Liver (tissue), 9 donors: ENCODE data around the gene STAM. TPM values are rescaled to one million over a fixed set of nuclear protein-coding genes. Genes with fewer than 3 reads are reported as not detected.
A peak's percentile ranks its signal among the peaks of the same experiment; 100 is the strongest.

Source experiments
- DNase-seq: peaks from one replicate; pipeline ENCODE4 v3.0.0-alpha.2; 2017; ENCODE audit warnings: low spot score
- H3K27ac ChIP-seq, 2 donors: one replicate each; pipeline ENCODE4 v1.7.0; 2013; ENCODE audit warnings: inconsistent platforms in 2 of 2, low read length in 2 of 2, control low read depth in 1 of 2, low read depth in 1 of 2, mild to moderate bottlenecking in 1 of 2
- H3K27me3 ChIP-seq, 4 donors: one replicate each; pipeline versions ENCODE4 v1.6.1 to v1.7.0; 2013; ENCODE audit warnings: low read length in 3 of 4, inconsistent platforms in 1 of 4, mild to moderate bottlenecking in 1 of 4, moderate library complexity in 1 of 4; ENCODE audit not compliant: control insufficient read depth in 4 of 4, insufficient read depth in 4 of 4
- H3K36me3 ChIP-seq, 4 donors: one replicate each; pipeline versions ENCODE4 v1.6.1 to v1.7.0; 2013; ENCODE audit warnings: low read length in 3 of 4, mild to moderate bottlenecking in 3 of 4, low read depth in 1 of 4, moderate library complexity in 1 of 4; ENCODE audit not compliant: control insufficient read depth in 4 of 4, insufficient read depth in 3 of 4
- H3K4me1 ChIP-seq, 4 donors: one replicate each; pipeline versions ENCODE4 v1.6.1 to v1.7.0; 2013; ENCODE audit warnings: low read length in 3 of 4, mild to moderate bottlenecking in 3 of 4, moderate library complexity in 1 of 4; ENCODE audit not compliant: control insufficient read depth in 4 of 4, insufficient read depth in 4 of 4
- H3K4me3 ChIP-seq, 3 donors: one replicate each; pipeline versions ENCODE4 v1.6.1 to v1.7.0; 2013; ENCODE audit warnings: low read length in 3 of 3, control low read depth in 1 of 3, low read depth in 1 of 3, mild to moderate bottlenecking in 1 of 3
- H3K9ac ChIP-seq, 2 donors: one replicate each; pipeline ENCODE4 v1.7.0; 2013; ENCODE audit warnings: low read length in 2 of 2, mild to moderate bottlenecking in 2 of 2, moderate library complexity in 2 of 2, control low read depth in 1 of 2, low read depth in 1 of 2
- H3K9me3 ChIP-seq, 4 donors: one replicate each; pipeline versions ENCODE4 v1.6.1 to v1.7.0; 2013; ENCODE audit warnings: low read length in 3 of 4; ENCODE audit not compliant: control insufficient read depth in 4 of 4
- EGR1 ChIP-seq, 2 donors: IDR thresholded peaks; 2 replicates each; pipeline ENCODE4 v1.6.1; 2016 to 2018; ENCODE audit warnings: antibody characterized with exemption in 2 of 2, low read depth in 2 of 2
- FOXA2 ChIP-seq: IDR thresholded peaks from 2 replicates; pipeline ENCODE4 v1.6.1; 2016; ENCODE audit warnings: antibody characterized with exemption
- HNF4G ChIP-seq: IDR thresholded peaks from 2 replicates; pipeline ENCODE4 v1.6.1; 2016; ENCODE audit warnings: antibody characterized with exemption
- RAD21 ChIP-seq, 2 donors: IDR thresholded peaks; 2 replicates each; pipeline ENCODE4 v1.6.1; 2016; ENCODE audit warnings: antibody characterized with exemption in 2 of 2, mild to moderate bottlenecking in 2 of 2
- RXRA ChIP-seq, 2 donors: IDR thresholded peaks; 2 replicates each; pipeline ENCODE4 v1.6.1; 2017 to 2018; ENCODE audit warnings: antibody characterized with exemption in 2 of 2, mild to moderate bottlenecking in 1 of 2
- SP1 ChIP-seq: IDR thresholded peaks from 2 replicates; pipeline ENCODE4 v1.6.1; 2018; ENCODE audit warnings: antibody characterized with exemption, mild to moderate bottlenecking
- WGBS: extraction: QIAGEN DNeasy Blood & Tissue Kit; methylation state at CpG from one replicate; pipeline ENCODE4 v1.1.7; 2013; 5-methylcytosine and 5-hydroxymethylcytosine counted together
- polyA plus RNA-seq, 2 donors: library from polyadenylated mRNA; stranded (reverse) in 1 of 2; unstranded in 1 of 2; fragments of 200-250 nt in 1 of 2; fragments of >200 nt in 1 of 2; fragmentation: Nextera tagmentation in 1 of 2; extraction: Ambion mirVana in 1 of 2; gene quantifications; one replicate each; pipeline versions ENCODE4 v1.2.1 to v1.2.3, GENCODE V29; 2013 to 2015
- total RNA-seq, 2 donors: library from RNA; depleted of rRNA; stranded (reverse); fragments of >200 nt; gene quantifications; one replicate each; pipeline ENCODE4 v1.2.3, GENCODE V29; 2014
- TF ChIP-seq, protein P1 (sequence below): fragments of 150-350 bp; IDR thresholded peaks from 2 replicates; pipeline ENCODE4 v1.5.1; 2017; ENCODE audit warnings: improper control_type of control experiment, low read depth, low read length; ENCODE audit not compliant: missing input control
- TF ChIP-seq, protein P2 (sequence below): IDR thresholded peaks from 2 replicates; pipeline ENCODE4 v1.6.1; 2016; ENCODE audit warnings: antibody characterized with exemption
- TF ChIP-seq, protein P3 (sequence below): IDR thresholded peaks from 2 replicates; pipeline ENCODE4 v1.6.1; 2016; ENCODE audit warnings: antibody characterized with exemption
- TF ChIP-seq, protein P4 (sequence below): IDR thresholded peaks from 2 replicates; pipeline ENCODE4 v1.6.1; 2016; ENCODE audit warnings: antibody characterized with exemption, mild to moderate bottlenecking
- TF ChIP-seq, protein P5 (sequence below): IDR thresholded peaks from 2 replicates; pipeline ENCODE4 v1.6.1; 2016; ENCODE audit warnings: antibody characterized with exemption
- donor health status: healthy.
- donor health status: healthy.
- donor health status: healthy.
- donor health status: healthy.
- donor health status: healthy.

Gene STAM
- total and polyA plus RNA-seq, 4 donors = 4.9 to 32.4 (median 6.7) TPM

DNA sequence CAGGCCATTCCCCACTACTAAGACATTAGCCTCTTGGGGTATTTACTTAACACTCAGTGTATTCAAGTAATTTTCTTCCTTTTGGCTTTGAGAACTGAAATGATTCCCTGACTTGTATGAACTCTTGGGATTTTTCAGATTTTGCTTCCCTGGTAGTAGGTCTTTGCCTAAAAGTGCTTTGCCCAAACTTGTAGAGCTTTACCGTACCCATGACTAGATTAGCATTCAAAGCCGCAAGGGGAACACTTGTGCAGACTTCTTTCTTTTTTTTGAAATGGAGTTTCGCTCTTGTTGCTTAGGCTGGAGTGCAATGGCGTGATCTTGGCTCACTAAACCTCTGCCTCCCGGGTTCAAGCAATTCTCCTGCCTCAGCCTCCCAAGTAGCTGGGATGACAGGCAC lies 6.1 kb upstream of the STAM start:
- no peaks in the 10 kb centered on the region for H3K36me3 ChIP-seq
- 96% methylated on average over 5 of the region's 5 CpGs for WGBS
- H3K9me3 ChIP-seq = peaks cover 0 to 3% (median under 1%) of the 10 kb centered on the region in 4 donors
- H3K27me3 ChIP-seq = no peaks in the 10 kb centered on the region
- H3K27ac ChIP-seq = no peak overlapping the region
- no peak for DNase-seq
- H3K9ac ChIP-seq = no peak overlapping the region
- H3K4me3 ChIP-seq = no peak overlapping the region
- TF ChIP-seq, protein P1, sequence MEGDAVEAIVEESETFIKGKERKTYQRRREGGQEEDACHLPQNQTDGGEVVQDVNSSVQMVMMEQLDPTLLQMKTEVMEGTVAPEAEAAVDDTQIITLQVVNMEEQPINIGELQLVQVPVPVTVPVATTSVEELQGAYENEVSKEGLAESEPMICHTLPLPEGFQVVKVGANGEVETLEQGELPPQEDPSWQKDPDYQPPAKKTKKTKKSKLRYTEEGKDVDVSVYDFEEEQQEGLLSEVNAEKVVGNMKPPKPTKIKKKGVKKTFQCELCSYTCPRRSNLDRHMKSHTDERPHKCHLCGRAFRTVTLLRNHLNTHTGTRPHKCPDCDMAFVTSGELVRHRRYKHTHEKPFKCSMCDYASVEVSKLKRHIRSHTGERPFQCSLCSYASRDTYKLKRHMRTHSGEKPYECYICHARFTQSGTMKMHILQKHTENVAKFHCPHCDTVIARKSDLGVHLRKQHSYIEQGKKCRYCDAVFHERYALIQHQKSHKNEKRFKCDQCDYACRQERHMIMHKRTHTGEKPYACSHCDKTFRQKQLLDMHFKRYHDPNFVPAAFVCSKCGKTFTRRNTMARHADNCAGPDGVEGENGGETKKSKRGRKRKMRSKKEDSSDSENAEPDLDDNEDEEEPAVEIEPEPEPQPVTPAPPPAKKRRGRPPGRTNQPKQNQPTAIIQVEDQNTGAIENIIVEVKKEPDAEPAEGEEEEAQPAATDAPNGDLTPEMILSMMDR = no peak
- peaks cover 2 to 7% (median 4%) of the 10 kb centered on the region in 4 donors for H3K4me1 ChIP-seq

DNA sequence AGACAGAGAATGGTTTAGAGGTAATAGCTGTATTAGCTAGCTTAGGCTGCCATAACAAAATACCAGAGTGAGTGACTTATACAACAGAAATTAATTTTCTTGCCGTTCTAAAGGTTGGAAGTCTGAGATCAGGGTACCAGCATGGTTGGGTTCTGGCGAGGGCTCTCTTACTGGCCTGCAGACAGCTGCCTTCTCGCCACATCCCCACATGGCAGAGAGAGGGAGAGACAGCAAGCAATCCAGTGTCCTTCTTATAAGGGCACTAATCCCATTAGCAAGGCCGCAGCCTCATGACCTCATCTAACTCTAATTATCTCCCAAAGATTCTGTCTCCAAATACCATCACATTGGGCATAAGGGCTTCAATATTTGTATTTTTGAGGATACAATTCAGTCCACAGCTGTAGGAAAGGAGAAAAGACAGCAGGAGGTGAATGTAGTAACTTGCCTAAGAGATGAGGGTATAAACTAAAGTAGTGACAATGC lies 3.6 kb upstream of the STAM start:
- DNase-seq = no peak
- no peaks in the 10 kb centered on the region for H3K36me3 ChIP-seq
- no peak overlapping the region for H3K4me3 ChIP-seq
- TF ChIP-seq, protein P2, sequence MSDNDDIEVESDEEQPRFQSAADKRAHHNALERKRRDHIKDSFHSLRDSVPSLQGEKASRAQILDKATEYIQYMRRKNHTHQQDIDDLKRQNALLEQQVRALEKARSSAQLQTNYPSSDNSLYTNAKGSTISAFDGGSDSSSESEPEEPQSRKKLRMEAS = no peak
- TF ChIP-seq RAD21 (IDR thresholded peaks at IDR 0.05) (no peak), EGR1 (IDR thresholded peaks at IDR 0.05; ENCODE audit: low read depth in 2 of 2) (no peak)
- peaks cover 6 to 23% (median 16%) of the 10 kb centered on the region in 4 donors for H3K4me1 ChIP-seq
- H3K27ac ChIP-seq = no peak overlapping the region
- no peak overlapping the region for H3K9ac ChIP-seq
- 98% methylated on average over 4 of the region's 4 CpGs for WGBS
- H3K9me3 ChIP-seq = peaks cover 0 to 3% (median under 1%) of the 10 kb centered on the region in 4 donors
- H3K27me3 ChIP-seq = no peaks in the 10 kb centered on the region

DNA sequence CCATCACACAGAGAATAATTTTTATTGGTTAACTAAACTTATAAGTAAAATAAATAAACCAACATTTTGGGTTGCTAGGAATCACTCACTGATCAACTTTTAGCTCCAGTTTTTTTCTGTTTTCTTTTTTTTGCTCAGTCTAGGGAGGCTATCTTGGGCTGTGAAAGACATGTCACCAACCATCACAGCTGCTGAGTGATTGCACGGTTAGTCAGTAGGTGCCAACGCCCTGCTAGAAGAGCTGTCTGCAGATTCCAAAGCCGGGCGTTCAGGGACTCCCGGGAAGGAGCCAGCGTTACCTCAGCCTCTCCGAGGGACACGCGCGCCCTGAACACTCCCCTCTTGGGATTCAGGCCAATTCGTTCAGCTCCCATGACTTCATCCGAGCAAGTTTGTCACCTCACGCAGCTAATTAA lies 604 bp upstream of the STAM start:
- peaks cover 9 to 30% (median 25%) of the 10 kb centered on the region in 4 donors for H3K4me1 ChIP-seq
- DNase-seq = peak; percentile 71
- H3K36me3 ChIP-seq = no peaks in the 10 kb centered on the region
- peak overlapping the region; percentile 92 to 95 for H3K9ac ChIP-seq
- peak overlapping the region; percentile 65 to 93 (median 92) for H3K4me3 ChIP-seq
- H3K27ac ChIP-seq = peak overlapping the region; percentile 85 to 98
- peaks cover 0 to 3% (median under 1%) of the 10 kb centered on the region in 4 donors for H3K9me3 ChIP-seq
- under 1% methylated on average over 13 of the region's 13 CpGs for WGBS
- no peaks in the 10 kb centered on the region for H3K27me3 ChIP-seq
- TF ChIP-seq, protein P3, sequence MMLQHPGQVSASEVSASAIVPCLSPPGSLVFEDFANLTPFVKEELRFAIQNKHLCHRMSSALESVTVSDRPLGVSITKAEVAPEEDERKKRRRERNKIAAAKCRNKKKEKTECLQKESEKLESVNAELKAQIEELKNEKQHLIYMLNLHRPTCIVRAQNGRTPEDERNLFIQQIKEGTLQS = peak; percentile 9
- TF ChIP-seq RAD21 (IDR thresholded peaks at IDR 0.05) = no peak

DNA sequence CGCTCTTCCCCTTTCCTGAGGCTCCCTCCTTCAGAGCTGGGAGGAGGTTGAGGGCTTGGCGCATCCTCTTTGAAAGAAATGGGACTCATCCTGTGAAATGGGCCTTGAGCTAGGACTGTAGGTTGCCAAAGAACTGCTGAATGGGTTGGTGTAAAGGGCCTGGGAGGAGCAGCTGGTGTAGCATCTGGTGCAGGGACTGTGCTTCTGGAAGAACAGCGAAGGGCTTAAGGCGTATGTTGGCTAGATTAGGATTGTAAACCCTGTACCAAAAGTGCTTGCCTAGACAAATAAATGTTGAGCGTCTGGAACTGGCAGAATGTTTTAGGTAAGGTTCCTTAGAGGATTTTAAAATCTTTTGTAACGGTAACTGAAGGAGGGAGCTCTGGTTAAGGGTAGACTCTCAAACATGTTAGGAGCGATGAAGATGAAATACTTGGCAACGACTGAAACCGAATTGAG lies 563 bp downstream of the STAM start:
- peak overlapping the region; percentile 65 to 93 (median 92) for H3K4me3 ChIP-seq
- no peaks in the 10 kb centered on the region for H3K27me3 ChIP-seq
- no peak for DNase-seq
- H3K27ac ChIP-seq = peak overlapping the region; percentile 85 to 98
- peaks cover 10 to 30% (median 26%) of the 10 kb centered on the region in 4 donors for H3K4me1 ChIP-seq
- H3K9ac ChIP-seq = peak overlapping the region; percentile 92 to 95
- 3% methylated on average over 9 of the region's 9 CpGs for WGBS
- H3K36me3 ChIP-seq = no peaks in the 10 kb centered on the region
- H3K9me3 ChIP-seq = peaks cover 0 to 3% (median under 1%) of the 10 kb centered on the region in 4 donors
- TF ChIP-seq, protein P4, sequence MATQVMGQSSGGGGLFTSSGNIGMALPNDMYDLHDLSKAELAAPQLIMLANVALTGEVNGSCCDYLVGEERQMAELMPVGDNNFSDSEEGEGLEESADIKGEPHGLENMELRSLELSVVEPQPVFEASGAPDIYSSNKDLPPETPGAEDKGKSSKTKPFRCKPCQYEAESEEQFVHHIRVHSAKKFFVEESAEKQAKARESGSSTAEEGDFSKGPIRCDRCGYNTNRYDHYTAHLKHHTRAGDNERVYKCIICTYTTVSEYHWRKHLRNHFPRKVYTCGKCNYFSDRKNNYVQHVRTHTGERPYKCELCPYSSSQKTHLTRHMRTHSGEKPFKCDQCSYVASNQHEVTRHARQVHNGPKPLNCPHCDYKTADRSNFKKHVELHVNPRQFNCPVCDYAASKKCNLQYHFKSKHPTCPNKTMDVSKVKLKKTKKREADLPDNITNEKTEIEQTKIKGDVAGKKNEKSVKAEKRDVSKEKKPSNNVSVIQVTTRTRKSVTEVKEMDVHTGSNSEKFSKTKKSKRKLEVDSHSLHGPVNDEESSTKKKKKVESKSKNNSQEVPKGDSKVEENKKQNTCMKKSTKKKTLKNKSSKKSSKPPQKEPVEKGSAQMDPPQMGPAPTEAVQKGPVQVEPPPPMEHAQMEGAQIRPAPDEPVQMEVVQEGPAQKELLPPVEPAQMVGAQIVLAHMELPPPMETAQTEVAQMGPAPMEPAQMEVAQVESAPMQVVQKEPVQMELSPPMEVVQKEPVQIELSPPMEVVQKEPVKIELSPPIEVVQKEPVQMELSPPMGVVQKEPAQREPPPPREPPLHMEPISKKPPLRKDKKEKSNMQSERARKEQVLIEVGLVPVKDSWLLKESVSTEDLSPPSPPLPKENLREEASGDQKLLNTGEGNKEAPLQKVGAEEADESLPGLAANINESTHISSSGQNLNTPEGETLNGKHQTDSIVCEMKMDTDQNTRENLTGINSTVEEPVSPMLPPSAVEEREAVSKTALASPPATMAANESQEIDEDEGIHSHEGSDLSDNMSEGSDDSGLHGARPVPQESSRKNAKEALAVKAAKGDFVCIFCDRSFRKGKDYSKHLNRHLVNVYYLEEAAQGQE = no peak
- TF ChIP-seq RXRA (IDR thresholded peaks at IDR 0.05) = no peak
- no peak for TF ChIP-seq SP1
- no peak for TF ChIP-seq HNF4G
- TF ChIP-seq, protein P5, sequence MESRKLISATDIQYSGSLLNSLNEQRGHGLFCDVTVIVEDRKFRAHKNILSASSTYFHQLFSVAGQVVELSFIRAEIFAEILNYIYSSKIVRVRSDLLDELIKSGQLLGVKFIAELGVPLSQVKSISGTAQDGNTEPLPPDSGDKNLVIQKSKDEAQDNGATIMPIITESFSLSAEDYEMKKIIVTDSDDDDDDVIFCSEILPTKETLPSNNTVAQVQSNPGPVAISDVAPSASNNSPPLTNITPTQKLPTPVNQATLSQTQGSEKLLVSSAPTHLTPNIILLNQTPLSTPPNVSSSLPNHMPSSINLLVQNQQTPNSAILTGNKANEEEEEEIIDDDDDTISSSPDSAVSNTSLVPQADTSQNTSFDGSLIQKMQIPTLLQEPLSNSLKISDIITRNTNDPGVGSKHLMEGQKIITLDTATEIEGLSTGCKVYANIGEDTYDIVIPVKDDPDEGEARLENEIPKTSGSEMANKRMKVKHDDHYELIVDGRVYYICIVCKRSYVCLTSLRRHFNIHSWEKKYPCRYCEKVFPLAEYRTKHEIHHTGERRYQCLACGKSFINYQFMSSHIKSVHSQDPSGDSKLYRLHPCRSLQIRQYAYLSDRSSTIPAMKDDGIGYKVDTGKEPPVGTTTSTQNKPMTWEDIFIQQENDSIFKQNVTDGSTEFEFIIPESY = no peak
- TF ChIP-seq FOXA2 = no peak
- TF ChIP-seq, protein P1 = no peak
